Stomach smooth muscle (tissue), 2 donors: ENCODE results near the gene ARCN1.

Source experiments
- H3K27ac ChIP-seq: one replicate; pipeline ENCODE4 v1.7.0; 2013; ENCODE audit warnings: mild to moderate bottlenecking, low read length, inconsistent platforms
- H3K27me3 ChIP-seq, 2 donors: one replicate each; pipeline ENCODE4 v1.7.0; 2013; ENCODE audit warnings: low read length in 2 of 2; ENCODE audit not compliant: insufficient read depth in 2 of 2, control insufficient read depth in 1 of 2
- H3K36me3 ChIP-seq, 2 donors: one replicate each; pipeline ENCODE4 v1.7.0; 2013; ENCODE audit warnings: low read length in 2 of 2; ENCODE audit not compliant: control insufficient read depth in 2 of 2, insufficient read depth in 2 of 2
- H3K4me1 ChIP-seq: one replicate; pipeline ENCODE4 v1.7.0; 2013; ENCODE audit warnings: low read length; ENCODE audit not compliant: control insufficient read depth, insufficient read depth
- H3K4me3 ChIP-seq, 2 donors: one replicate each; pipeline ENCODE4 v1.7.0; 2013; ENCODE audit warnings: low read length in 2 of 2
- H3K9ac ChIP-seq, 2 donors: one replicate each; pipeline ENCODE4 v1.7.0; 2013; ENCODE audit warnings: low read length in 2 of 2, mild to moderate bottlenecking in 1 of 2
- H3K9me3 ChIP-seq, 2 donors: one replicate each; pipeline ENCODE4 v1.7.0; 2013; ENCODE audit warnings: low read length in 2 of 2; ENCODE audit not compliant: control insufficient read depth in 2 of 2
- donor health status: healthy.
- donor health status: Pancreatic carcinoma.

ARCN1 gene

GRCh38 chr11:118605116-118605867, 33.1 kb downstream of the ARCN1 start:
- Histone ChIP-seq H3K4me3 (peak overlapping the region; percentile 14 to 49), H3K9ac (peak overlapping the region; percentile 40 to 60), H3K4me1 (peaks cover 45% of the 10 kb centered on the region), H3K36me3 (peaks cover 11 to 18% of the 10 kb centered on the region in 2 donors), H3K27me3 (no peaks in the 10 kb centered on the region), H3K9me3 (no peaks in the 10 kb centered on the region), H3K27ac (peak overlapping the region; percentile 84)

- no peaks in the 10 kb centered on the region for H3K27me3 ChIP-seq
- peak overlapping the region; percentile 36 to 40 for H3K9ac ChIP-seq
- H3K4me3 ChIP-seq = peak overlapping the region; percentile 14 to 49
- peaks cover 55% of the 10 kb centered on the region for H3K4me1 ChIP-seq
- no peaks in the 10 kb centered on the region for H3K9me3 ChIP-seq
- H3K36me3 ChIP-seq = peaks cover 7 to 12% of the 10 kb centered on the region in 2 donors
- H3K27ac ChIP-seq = peak overlapping the region; percentile 84
Measured at GRCh38 chr11:118606157-118606843, 34.1 kb downstream of the ARCN1 start.

DNA sequence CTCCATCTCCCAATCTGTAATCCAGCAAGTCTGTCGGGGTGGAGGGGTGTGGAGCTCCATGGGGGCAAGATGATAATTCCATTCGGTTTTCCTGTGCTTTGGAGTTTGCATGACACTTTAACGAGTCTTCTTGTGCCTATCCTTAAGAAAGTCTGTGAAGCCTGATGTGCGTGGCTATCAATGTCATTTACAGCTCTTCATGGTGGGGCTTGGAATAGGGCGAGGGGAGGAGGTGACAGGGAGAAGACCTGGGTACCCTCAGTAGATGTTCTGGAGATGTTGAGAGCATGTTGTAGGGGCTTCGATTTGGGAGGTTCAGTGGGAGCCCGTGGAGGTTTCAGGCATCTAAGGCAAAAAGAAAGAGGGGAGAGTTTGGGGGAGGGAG, 34.6 kb downstream of the ARCN1 start:
- H3K9me3 ChIP-seq = no peaks in the 10 kb centered on the region
- H3K27me3 ChIP-seq = no peaks in the 10 kb centered on the region
- no peak overlapping the region for H3K9ac ChIP-seq
- H3K4me3 ChIP-seq = peak overlapping the region in 1 of 2 donors; percentile 17
- peaks cover 4 to 7% of the 10 kb centered on the region in 2 donors for H3K36me3 ChIP-seq
- H3K27ac ChIP-seq = peak overlapping the region; percentile 84
- H3K4me1 ChIP-seq = peaks cover 57% of the 10 kb centered on the region

DNA sequence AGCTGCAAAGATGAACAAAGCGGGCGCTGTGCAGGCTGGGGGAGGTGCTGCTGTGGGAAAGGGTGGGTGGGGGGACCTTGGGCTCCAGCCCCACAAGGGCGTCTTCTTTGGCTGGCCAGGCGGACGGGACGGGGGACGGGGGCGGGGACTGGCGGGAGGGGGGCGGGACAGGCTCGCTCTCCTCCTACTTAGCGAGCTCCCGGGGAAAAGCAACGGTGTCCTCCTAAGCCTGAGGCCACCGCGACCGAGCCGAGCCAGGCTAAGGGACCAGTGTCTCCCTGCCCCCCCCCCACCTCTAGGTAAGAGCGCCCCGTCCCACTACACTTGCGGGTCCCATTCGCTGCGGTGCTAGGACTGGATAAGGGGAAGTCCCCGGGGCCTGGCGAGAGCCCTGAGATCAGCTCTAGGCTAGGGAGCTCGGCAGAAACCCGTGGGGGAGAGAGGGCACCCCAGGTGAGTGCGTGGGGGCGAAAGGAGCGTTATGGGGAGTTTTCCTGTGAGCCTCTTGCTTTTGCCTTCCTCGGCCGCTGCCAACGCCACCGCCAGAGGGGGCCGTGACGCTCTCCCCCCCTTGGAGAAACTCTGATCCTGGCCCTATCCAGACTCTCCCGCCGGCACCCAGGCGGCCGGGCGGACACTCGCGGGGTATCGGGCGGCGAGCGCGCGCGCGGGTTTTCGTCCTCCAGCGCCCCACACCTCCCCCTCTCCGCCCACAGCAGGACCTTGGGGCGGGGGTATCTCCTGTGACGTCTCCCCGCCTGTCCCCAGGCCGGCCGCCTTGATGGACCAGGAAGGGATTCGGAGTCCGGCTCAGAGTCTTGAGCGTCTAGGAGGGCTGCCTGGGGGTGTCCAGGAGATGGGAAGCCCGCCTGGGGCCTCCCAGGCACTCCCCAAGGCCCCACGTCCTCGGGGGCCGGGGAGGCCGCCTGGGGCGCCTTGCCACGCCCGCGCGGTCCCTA, 35.5 kb downstream of the ARCN1 start, which contains the start of gene PHLDB1:
Gene PHLDB1 (plus strand): TSS at position 215 of the 959 bp plus-strand sequence. CDS start 6,222 bp downstream, outside the sequence.
- Histone ChIP-seq H3K4me1 (peaks cover 65% of the 10 kb centered on the region), H3K4me3 (peak within 1 kb of the TSS; percentile 82 to 85), H3K27ac (peak within 1 kb of the TSS; percentile 89), H3K27me3 (no peaks in the 10 kb centered on the region), H3K36me3 (no peaks in the 10 kb centered on the region), H3K9me3 (no peaks in the 10 kb centered on the region), H3K9ac (peak within 1 kb of the TSS; percentile 88 to 93)

GRCh38 chr11:118608360-118609227, 36.4 kb downstream of the ARCN1 start:
- peak overlapping the region; percentile 89 for H3K27ac ChIP-seq
- no peaks in the 10 kb centered on the region for H3K9me3 ChIP-seq
- peak overlapping the region; percentile 82 to 85 for H3K4me3 ChIP-seq
- no peaks in the 10 kb centered on the region for H3K27me3 ChIP-seq
- H3K36me3 ChIP-seq = peaks cover 2 to 3% of the 10 kb centered on the region in 2 donors
- peak overlapping the region; percentile 88 to 93 for H3K9ac ChIP-seq
- H3K4me1 ChIP-seq = peaks cover 67% of the 10 kb centered on the region

DNA sequence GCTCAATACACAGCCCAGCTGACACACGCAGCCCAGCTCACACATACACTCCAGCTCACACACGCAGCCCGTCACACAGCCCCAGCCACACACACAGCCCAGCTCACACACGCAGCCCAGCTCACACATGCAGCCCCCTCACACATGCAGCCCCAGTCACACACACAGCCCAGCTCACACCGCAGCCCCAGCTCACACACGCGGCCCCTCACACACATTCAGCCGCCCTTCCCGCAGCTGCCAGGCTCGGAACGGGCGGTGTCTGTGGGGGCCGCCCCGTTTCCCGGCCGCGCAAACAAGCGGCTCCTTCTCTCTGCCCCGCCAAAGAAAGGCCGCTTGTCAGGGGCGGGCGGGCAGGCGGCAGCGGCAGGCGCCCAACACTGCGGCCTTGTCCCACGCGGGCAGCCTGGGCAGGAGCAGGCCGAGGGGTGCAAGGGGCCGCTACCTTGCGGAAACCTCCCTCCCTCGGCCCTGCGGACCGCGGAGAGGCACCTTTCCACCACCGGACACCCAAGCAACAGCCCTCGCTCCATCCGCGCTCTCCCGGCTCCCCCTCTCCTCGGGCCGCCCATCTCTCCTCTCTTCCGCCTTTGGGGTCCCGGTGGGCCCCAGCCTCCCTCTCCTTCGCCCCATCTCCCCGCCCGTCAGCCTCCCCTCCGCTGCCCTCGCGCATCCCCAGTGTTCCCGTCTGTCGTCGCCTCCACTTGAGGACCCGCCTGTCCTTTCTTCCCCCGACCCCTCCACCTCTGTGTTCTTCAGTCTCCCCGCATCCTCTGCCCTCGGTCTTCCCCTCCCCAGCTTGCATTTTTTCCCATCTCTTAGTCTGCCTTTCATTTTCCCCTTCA, 37.4 kb downstream of the ARCN1 start:
- H3K27me3 ChIP-seq = no peaks in the 10 kb centered on the region
- no peaks in the 10 kb centered on the region for H3K9me3 ChIP-seq
- H3K36me3 ChIP-seq = peaks cover 10 to 12% of the 10 kb centered on the region in 2 donors
- H3K27ac ChIP-seq = peak overlapping the region; percentile 89
- peak overlapping the region; percentile 34 to 82 for H3K4me3 ChIP-seq
- peaks cover 64% of the 10 kb centered on the region for H3K4me1 ChIP-seq
- H3K9ac ChIP-seq = peak overlapping the region in 1 of 2 donors; percentile 93

DNA sequence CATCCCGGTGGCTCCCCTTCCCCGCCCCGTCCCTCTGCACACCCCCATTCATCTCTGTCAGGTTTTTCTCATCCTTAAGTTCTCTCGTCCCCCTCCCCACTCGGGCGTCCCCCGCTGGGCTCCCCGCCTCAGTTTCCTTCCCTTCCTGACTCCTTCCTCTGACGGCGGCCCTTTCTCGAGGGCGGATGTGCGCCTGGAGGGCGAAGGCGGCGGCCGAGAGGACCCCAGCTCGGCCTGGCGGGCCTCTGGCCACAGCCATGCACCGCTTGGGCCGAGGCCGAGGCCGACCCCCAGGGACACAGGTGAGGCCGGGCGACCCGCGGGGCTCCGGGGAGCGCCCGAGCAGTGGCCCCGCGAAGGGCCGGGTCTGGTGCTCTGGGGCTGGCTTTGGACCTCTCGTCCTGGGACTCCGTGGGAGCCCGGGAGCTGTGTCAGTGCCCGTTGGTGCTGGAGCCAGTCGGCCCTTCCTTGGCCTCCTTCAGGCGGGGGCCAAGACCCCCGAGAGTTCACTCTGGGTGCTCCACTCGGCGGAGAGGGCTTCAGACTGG, 38.1 kb downstream of the ARCN1 start:
- Histone ChIP-seq H3K27ac (peak overlapping the region; percentile 18), H3K4me1 (peaks cover 58% of the 10 kb centered on the region), H3K4me3 (peak overlapping the region; percentile 58 to 82), H3K9me3 (no peaks in the 10 kb centered on the region), H3K36me3 (peaks cover 13 to 15% of the 10 kb centered on the region in 2 donors), H3K27me3 (no peaks in the 10 kb centered on the region), H3K9ac (peak overlapping the region in 1 of 2 donors; percentile 53)

- peak overlapping the region; percentile 2 to 53 for H3K9ac ChIP-seq
- H3K4me1 ChIP-seq = peaks cover 55% of the 10 kb centered on the region
- H3K36me3 ChIP-seq = peaks cover 19 to 21% of the 10 kb centered on the region in 2 donors
- H3K9me3 ChIP-seq = no peaks in the 10 kb centered on the region
- H3K27ac ChIP-seq = peak overlapping the region; percentile 18
- peak overlapping the region; percentile 58 to 82 for H3K4me3 ChIP-seq
- H3K27me3 ChIP-seq = no peaks in the 10 kb centered on the region
Measured at GRCh38 chr11:118610773-118611432, 38.7 kb downstream of the ARCN1 start.
